Ishikawa (cell line): Measurements from ENCODE around the gene SCN2A.

Experiments
- CEBPB ChIP-seq: IDR thresholded peaks from 2 replicates; pipeline ENCODE4 v1.6.1; 2012
- CREB1 ChIP-seq: IDR thresholded peaks from 2 replicates; pipeline ENCODE4 v1.6.1; 2012; ENCODE audit warnings: low read depth
- EGR1 ChIP-seq: IDR thresholded peaks from 2 replicates; pipeline ENCODE4 v1.6.1; 2012
- EP300 ChIP-seq: IDR thresholded peaks from 2 replicates; pipeline ENCODE4 v1.6.1; 2012; ENCODE audit warnings: borderline replicate concordance
- FOXM1 ChIP-seq: IDR thresholded peaks from 2 replicates; pipeline ENCODE4 v1.6.1; 2012; ENCODE audit warnings: low read depth, borderline replicate concordance
- MAX ChIP-seq: IDR thresholded peaks from 2 replicates; pipeline ENCODE4 v1.6.1; 2012
- NFIC ChIP-seq: IDR thresholded peaks from 2 replicates; pipeline ENCODE4 v1.6.1; 2012
- RAD21 ChIP-seq: IDR thresholded peaks from 2 replicates; pipeline ENCODE4 v1.6.1; 2012; ENCODE audit warnings: low read depth
- REST ChIP-seq: IDR thresholded peaks from 2 replicates; pipeline ENCODE4 v1.6.1; 2012; ENCODE audit warnings: low read depth, mild to moderate bottlenecking
- TAF1 ChIP-seq: IDR thresholded peaks from 2 replicates; pipeline ENCODE4 v1.6.1; 2012; ENCODE audit warnings: low read depth, mild to moderate bottlenecking
- TCF12 ChIP-seq: IDR thresholded peaks from 2 replicates; pipeline ENCODE4 v1.6.1; 2012; ENCODE audit warnings: low read depth
- TEAD4 ChIP-seq: IDR thresholded peaks from 2 replicates; pipeline ENCODE4 v1.6.1; 2012
- USF1 ChIP-seq: IDR thresholded peaks from 2 replicates; pipeline ENCODE4 v1.6.1; 2012
- YY1 ChIP-seq: IDR thresholded peaks from 2 replicates; pipeline ENCODE4 v1.6.1; 2012; ENCODE audit warnings: low read depth
- ZBTB7A ChIP-seq: IDR thresholded peaks from 2 replicates; pipeline ENCODE4 v1.6.1; 2012; ENCODE audit warnings: low read depth

SCN2A gene

GRCh38 chr2:165293440-165294420 is 54.5 kb downstream of the SCN2A start:
- TF ChIP-seq ZBTB7A (no peak), RAD21 (peak; percentile 53)

GRCh38 chr2:165294912-165295311 is 55.7 kb downstream of the SCN2A start:
- no peak for TF ChIP-seq YY1
- no peak for TF ChIP-seq MAX
- no peak for TF ChIP-seq CREB1
- no peak for TF ChIP-seq ZBTB7A
- TF ChIP-seq EGR1, result no peak

GRCh38 chr2:165295643-165296042 is 56.4 kb downstream of the SCN2A start:
- TF ChIP-seq TAF1 (no peak), REST (no peak), EGR1 (no peak), MAX (no peak), YY1 (no peak), EP300 (no peak), CEBPB (no peak)

GRCh38 chr2:165305391-165306096 is 66.3 kb downstream of the SCN2A start:
- TF ChIP-seq REST (no peak), NFIC (no peak), YY1 (no peak), ZBTB7A (no peak), TCF12 (no peak), RAD21 (no peak), CEBPB (no peak)

- TF ChIP-seq TEAD4 (no peak), EGR1 (no peak), FOXM1 (no peak), ZBTB7A (no peak), TAF1 (no peak), CEBPB (no peak), RAD21 (no peak), YY1 (no peak), TCF12 (no peak), USF1 (no peak), MAX (no peak), REST (no peak), EP300 (no peak), CREB1 (no peak), NFIC (no peak)
Measured at GRCh38 chr2:165307317-165307716, 68.1 kb downstream of the SCN2A start.
